K562 (cell line): ENCODE measurements around the gene TRIM37. TPM values are rescaled to one million over a fixed set of nuclear protein-coding genes. Genes with fewer than 3 reads are reported as not detected.
A peak's percentile ranks its signal among the peaks of the same experiment; 100 is the strongest.

Source experiments
- CEBPZ ChIP-seq: fragments of 150-350 bp; IDR thresholded peaks from 2 replicates; pipeline ENCODE4 v1.6.1; 2014; ENCODE audit warnings: low read depth, mild to moderate bottlenecking, low read length, borderline replicate concordance
- HCFC1 ChIP-seq: IDR thresholded peaks from 2 replicates; pipeline ENCODE4 v1.6.1; 2012; ENCODE audit warnings: low read depth, low read length, improper control_type of control experiment
- ID3 ChIP-seq, 2 experiments: fragments of 250-450 bp in 1 of 2; fragments of 450-650 bp in 1 of 2; sonication (Bioruptor Pico) in 1 of 2; IDR thresholded peaks; 2 replicates each; pipeline versions ENCODE4 v1.6.1 to v1.8.0; 2016 to 2021; ENCODE audit warnings: mild to moderate bottlenecking in 2 of 2, moderate library complexity in 2 of 2, missing compliant biosample characterization in 1 of 2, missing genetic modification characterization in 1 of 2
- MGA ChIP-seq: fragments of 450-650 bp; IDR thresholded peaks from 2 replicates; pipeline ENCODE4 v1.6.1; 2016; ENCODE audit warnings: mild to moderate bottlenecking, moderate library complexity
- TEAD2 ChIP-seq: fragments of 450-650 bp; IDR thresholded peaks from 2 replicates; pipeline ENCODE4 v1.6.1; 2016; ENCODE audit warnings: missing genetic modification characterization, control low read depth, missing compliant biosample characterization
- ZBTB43 ChIP-seq: sonication (generic); formaldehyde crosslinking; IDR thresholded peaks from 2 replicates; pipeline ENCODE4 v1.8.0; 2023; ENCODE audit warnings: mild to moderate bottlenecking, missing genetic modification reagents
- ZEB2 ChIP-seq: fragments of 450-650 bp; IDR thresholded peaks from 2 replicates; pipeline ENCODE4 v1.6.1; 2016
- ZNF232 ChIP-seq: sonication (generic); formaldehyde crosslinking; IDR thresholded peaks from 2 replicates; pipeline ENCODE4 v1.8.0; 2022; ENCODE audit warnings: mild to moderate bottlenecking, missing genetic modification reagents
- polyA plus RNA-seq, 8 experiments: library from polyadenylated mRNA; depleted of rRNA in 4 of 8; stranded (reverse) in 5 of 8; unstranded in 3 of 8; fragments of >200 nt; fragmentation: Nextera tagmentation in 2 of 8; fragmentation: Illumina TruSeq in 1 of 8; extraction: Ambion mirVana in 2 of 8; extraction: Trizol in 1 of 8; gene quantifications; 2 replicates each; pipeline versions ENCODE4 v1.2.1 to v1.2.3, GENCODE V29; 2011 to 2014; ENCODE audit warnings: inconsistent platforms in 1 of 8, missing spikeins in 1 of 8
- total RNA-seq, 7 experiments: library from RNA; depleted of rRNA in 6 of 7; stranded (reverse); fragments of >200 nt in 6 of 7; fragmentation: Illumina TruSeq in 2 of 7; extraction: Trizol in 2 of 7; gene quantifications; 2 replicates each; pipeline versions ENCODE4 v1.2.1 to v1.2.3, GENCODE V29; 2011 to 2021; ENCODE audit warnings: low replicate concordance in 1 of 7

TRIM37 gene
- total and polyA plus RNA-seq, 9 of the 15 experiments (the other 6 are each of a cell fraction or from before 2014, with no cell fraction given): 4.5 to 31.4 (median 23.8) TPM

- TF ChIP-seq CEBPZ: no peak
- TF ChIP-seq ZBTB43 (CRISPR knock-in tag): peak; percentile 11; the same call in 1 of the 2 replicates
- 0 out of 2 replicates have a peak, but pooled peaks have one; percentile 23 for TF ChIP-seq ZEB2
- TF ChIP-seq ID3 (CRISPR knock-in tag; IDR thresholded peaks at IDR 0.05): no peak
- 0 out of 2 replicates have a peak, but pooled peaks have one; percentile 49 for TF ChIP-seq ID3 (tag; IDR thresholded peaks at IDR 0.05)
- TF ChIP-seq ZNF232: no peak; the same call in 1 of the 2 replicates
- TF ChIP-seq MGA: peak; percentile 67; the same call in 1 of the 2 replicates
- TF ChIP-seq HCFC1: no peak
- TF ChIP-seq TEAD2: no peak
Measured at GRCh38 chr17:59107306-59107670, 608 bp upstream of the TRIM37 start (continued).
